HG03097 (cell line): ENCODE results near the gene IER2.
A peak's percentile ranks its signal among the peaks of the same experiment; 100 is the strongest.
"Not testable (repeated sequence)": the region's sequence is repeated elsewhere in the genome, so short reads cannot be mapped to it uniquely, and the experiment has no call there.

Source experiments
- ATAC-seq: cut with Tn5 transposase; IDR thresholded peaks from one replicate; pipeline ENCODE4 v1.9.1; 2021; ENCODE audit not compliant: unreplicated experiment, low FRiP score

IER2 gene

DNA sequence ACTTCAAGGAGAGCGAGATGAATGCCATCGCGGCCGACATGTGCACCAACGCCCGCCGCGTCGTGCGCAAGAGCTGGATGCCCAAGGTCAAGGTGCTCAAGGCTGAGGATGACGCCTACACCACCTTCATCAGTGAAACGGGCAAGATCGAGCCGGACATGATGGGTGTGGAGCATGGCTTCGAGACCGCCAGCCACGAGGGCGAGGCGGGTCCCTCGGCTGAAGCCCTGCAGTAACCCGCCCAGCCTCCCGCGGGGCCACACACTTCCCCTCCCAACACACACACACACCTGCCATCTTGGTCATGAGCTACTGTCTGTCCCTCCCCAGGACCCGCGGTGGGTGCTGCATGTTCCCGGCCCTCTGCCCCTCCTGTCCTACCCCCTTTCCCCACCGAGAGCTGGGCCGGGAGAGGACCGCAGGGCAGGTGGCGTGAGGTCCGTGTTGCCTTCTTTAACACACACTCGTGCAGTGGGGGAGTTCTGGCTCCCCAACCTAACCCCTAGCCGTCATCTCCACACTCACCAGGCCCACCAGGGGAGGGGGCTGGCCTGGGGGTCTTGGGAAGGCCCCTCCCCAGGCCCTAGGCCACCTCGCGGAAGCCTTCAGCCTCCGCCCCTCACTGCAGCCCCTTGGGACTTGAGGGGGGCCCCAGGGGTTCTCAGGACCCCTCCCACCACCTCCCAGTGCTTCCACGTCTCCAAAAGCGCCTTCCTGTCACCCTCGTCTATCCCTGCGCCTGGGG, 11.9 kb upstream of the IER2 start:
- no peak for ATAC-seq

DNA sequence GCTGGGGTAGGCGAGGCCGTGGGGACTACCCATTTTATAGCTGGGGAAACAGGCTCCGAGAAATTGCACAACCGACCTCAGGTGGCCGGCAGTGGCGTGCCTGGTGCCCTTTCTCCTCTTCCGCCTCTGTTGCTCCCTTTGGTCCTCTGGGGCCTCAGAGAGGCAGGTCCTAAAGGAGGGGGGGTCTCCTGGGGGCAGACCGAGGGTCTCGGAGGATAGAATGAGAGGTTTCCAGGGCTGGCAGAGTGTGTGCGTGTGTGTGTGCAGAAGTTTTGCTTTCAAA, 11.4 kb upstream of the IER2 start:
- ATAC-seq, result no peak

DNA sequence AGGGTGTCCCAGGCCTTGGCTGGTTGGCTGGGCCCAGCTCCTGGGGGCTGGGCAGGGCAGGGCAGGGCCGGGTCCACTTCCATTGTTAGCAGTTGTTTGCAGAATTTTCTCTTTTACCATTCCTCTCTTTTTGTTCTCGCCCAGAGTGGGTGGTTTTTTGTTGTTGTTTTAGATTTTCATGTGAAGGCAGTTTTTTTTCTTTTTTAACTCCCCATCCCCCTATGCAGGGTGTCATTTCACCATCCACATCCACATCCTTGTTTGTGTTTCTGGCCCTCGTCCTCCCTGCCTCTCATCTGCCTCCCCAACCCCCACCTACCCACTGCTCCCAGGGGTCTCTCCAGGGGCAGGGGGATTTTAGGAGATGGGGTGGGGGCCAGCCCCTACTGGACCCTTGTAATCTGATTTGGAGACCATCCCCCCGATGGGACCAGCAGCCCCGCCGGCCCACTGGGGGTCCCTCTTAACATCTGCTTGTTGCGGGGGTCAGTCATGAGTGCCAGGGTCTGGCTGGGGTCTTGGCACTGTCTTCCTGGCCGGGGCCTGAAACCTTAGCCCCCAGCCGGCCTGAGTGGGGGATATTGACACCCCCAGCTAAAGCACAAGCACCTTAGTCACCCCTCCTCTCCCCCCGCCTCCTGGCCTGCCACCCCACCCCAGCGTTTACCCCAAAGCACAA, 10.4 kb upstream of the IER2 start:
- no peak for ATAC-seq

DNA sequence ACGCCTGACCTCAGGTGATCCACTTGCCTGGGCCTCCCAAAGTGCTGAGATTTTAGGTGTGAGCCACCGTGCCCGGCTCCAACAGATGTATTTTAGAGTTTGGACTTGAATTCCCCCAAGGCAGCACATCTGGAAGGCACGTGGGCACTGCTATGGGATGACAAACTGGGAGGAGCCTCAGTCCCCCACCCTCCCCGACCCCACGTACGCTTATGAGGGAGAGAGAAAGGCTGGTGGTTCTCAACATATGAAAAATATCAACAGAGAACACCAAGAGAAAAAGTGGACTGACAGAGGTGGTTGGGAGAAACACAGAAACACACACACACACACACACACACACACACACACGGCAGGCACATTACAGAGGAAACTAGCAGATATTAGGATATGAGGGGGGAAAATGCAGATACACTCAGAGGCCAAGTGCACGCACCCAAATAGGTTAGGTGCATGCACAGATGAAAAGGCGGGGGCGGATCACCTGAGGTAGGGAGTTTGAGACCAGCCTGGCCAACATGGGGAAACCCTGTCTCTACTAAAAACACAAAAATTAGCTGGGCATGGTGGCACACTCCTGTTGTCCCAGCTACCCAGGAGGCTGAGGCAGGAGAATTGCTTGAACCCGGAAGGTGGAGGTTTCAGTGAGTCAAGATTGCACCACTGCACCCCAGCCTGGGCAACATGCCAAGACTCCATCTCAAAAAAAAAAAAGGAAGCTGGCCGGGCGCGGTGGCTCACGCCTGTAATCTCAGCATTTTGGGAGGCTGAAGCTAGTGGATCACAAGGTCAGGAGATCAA, 3.2 kb upstream of the IER2 start:
- ATAC-seq, result no peak

DNA sequence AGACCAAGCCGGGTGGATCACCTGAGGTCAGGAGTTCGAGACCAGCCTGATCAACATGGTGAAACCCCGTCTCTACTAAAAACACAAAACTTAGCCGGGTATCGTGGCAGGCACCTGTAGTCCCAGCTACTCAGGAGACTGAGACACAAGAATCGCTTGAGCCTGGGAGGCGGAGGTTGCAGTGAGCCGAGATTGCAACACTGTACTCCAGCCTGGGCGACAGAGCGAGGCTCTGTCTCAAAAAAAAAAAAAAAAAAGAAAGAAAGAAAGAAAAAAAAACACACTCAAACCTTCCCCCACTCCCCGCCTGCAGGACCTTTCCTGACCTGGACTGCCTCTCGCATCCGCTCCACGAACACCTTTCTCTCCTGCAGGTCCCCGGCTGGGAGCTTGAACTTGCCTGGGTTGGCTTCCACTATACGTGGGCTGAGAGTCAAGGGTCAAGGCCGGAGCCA, 1.0 kb upstream of the IER2 start:
- not testable (repeated sequence) for ATAC-seq

DNA sequence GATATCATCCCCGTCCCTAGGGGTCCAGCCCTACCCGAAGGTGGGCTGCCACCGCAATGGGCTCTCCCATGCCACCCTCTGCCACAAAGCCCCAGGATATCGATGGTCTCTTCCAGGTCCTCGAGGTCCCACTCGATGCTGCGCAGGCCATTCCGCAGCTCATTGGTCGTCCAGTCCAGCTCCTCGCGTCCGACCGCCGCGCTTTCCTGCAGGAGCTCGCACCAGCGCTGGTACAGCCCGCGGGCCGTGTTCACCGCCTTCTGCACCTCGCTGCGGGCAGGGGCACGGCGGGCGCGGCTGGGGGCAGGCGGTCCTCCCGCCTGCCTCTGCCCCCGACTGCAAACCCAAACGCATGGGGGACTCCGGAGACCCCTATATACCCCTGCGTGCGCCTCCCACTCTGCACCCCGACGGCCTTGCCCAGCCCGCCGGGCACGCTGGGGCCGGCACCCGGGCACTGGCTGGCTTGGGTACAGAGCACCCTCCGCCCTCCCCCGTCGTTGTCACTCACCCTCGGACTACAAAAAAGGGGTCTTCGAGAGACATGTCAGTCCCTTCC, 504 bp upstream of the IER2 start:
- peak; percentile 0 for ATAC-seq

DNA sequence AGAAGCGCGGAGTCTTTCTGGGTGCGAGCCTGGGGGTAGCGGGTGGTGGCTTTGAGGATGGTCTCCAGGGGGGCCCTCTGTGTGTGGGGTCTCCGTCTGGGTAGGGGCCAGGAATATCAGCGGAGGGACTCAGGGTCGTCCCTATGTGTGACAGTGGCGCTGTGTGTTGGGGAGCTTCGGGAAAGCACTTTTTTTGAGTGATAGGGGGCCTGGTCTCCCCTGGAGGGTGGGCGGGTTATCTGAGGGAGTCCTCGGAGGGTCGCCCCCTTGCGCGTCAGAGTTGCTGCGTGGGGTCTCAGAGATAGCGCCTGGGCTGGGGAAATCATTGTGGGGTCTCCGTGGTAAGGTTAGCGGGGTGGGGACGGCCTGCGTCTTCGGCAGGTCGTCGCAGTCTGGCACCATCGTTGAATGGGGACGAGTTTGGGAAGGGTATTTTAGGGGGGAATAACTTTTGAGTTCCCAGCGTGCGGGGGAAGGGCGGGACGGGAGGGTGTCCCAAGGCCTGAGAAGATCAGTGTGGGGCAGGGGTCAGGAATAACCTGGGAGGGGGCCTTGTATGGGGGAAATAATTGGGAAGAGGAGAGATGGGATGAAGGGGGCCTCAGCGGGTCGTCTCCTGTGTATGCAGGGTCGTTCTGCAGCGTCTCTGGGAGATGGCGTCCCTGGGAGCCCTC, 857 bp downstream of the IER2 start:
- no peak for ATAC-seq

DNA sequence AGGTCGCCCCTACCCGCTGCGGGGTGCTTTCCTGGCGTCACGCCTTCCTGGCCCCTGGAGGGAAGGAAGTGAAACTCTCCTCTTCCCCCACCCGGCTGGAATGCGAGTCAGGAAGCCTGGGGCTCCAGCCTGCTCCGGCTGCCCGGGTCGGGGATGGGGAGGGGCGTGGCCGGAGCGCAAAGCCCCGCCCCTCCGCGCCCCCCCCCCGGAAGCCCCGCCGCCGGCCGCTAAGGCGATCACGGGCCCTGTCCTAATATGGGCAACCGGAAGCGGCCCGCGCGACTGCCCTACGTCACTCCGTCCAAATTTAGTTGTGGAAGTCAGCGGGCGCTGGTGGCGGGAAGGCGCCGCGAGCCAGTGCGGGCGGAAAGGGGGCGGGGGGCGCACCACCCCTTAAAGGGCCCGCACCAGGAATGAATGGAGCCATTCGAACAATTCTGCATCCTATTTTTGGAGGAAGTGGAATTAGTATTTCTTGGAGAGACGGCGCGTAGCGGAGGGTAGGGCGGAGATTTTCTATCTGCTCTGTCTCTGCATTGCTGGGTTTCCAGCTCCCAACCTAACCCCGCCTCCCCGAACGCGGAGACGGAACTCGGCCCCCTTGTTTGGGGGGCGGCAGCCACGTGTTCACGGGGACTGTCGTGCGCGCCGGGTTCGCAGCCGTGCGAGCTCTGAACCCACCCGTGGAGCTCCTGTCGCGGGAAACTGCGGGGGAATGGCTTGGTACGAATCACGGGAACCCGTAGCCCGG, 1.6 kb downstream of the IER2 start:
- ATAC-seq, result peak; percentile 38

DNA sequence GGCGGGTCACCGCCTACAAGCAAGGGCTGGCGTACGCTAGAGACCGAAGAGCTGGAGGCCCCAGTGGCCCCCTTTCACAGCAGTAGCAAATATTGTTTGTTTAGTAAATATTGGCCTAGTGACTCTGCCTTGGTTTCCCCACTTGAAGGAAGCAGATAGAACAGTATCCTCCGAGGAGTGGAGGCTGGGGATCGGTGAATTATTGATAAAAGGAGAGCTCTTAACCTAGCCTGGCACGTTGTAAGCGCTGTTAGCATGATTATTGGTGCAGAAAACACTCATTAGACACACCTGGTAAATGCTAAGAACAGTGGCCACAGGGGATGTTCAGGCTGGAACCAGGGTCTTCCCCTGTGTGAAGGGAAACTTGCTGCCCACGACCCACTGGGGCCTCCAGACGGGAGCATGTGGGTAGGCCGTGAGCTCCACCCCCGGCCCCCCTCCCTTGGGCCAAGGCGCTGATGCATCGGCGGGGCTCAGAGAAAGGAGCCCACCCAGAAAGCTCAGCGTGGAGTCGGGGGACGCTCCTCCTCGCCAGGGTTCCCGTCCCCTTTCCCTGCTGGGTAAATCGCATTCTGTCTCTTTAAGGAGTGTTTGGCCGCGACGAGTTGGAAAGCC, 2.3 kb downstream of the IER2 start:
- ATAC-seq, result peak; percentile 4

DNA sequence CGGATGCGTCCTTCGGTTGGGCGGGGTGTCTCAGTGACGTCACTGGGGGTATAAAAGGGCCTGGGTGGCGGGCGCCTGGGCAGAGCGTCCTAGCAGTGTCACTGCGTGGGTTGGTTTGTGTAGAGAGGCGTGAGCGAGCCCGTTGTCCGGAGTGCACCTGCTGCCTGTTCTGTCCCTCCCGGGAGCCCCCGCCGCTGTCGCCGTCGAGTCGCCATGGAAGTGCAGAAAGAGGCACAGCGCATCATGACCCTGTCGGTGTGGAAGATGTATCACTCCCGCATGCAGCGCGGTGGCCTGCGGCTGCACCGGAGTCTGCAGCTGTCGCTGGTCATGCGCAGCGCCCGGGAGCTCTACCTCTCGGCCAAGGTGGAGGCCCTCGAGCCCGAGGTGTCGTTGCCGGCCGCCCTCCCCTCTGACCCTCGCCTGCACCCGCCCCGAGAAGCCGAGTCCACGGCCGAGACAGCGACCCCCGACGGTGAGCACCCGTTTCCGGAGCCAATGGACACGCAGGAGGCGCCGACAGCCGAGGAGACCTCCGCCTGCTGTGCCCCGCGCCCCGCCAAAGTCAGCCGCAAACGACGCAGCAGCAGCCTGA, 2.9 kb downstream of the IER2 start:
- ATAC-seq, result peak; percentile 25

DNA sequence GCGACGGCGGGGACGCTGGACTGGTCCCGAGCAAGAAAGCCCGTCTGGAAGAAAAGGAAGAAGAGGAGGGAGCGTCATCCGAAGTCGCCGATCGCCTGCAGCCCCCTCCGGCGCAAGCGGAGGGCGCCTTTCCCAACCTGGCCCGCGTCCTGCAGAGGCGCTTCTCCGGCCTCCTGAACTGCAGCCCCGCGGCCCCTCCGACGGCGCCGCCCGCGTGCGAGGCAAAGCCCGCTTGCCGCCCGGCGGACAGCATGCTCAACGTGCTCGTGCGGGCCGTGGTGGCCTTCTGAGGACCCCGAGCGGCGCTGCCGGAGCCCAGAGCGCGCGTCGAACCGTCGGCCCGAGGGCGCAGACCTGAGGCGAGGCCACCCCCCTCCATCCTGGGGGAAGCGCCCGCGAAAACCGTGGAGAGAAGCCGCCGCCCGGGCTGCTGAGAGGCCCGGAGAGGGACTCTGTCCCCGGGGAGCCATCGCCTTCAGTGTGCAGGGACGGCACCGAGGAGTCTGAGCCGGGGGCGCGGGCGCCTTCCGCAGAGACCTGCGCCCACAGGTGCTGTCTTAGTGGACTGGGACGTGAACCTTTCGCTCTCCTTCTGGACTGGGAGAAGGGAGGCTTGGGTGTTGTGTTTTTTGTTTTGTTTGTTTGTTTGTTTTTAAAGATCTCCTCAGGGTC, 3.5 kb downstream of the IER2 start:
- ATAC-seq, result no peak

DNA sequence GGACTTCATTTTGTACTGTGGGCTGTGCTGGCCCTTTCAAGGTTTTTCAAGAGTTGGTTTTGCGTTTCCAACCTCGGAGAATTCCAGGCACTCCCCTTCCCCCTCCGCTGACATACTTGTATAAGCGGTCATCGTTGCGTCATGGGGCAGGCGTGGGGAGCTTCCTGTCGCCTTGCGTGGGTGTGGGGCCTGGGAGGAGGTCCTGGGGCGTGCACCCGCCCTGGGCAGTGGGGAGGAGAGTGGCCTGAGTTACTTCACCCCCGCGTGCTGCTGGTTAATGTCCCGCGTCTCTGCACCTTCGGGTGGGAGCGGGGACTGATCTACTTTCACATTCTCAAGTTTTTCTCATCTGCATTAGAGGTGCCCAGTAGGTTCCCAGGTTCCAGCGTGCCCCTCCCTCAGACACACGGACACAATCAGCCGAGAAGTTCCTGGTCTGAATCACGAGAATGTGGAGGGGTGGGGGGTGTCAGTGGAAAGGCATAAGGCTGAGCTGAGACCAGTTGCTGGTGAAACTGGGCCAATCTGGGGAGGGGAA, 4.1 kb downstream of the IER2 start:
- no peak for ATAC-seq

DNA sequence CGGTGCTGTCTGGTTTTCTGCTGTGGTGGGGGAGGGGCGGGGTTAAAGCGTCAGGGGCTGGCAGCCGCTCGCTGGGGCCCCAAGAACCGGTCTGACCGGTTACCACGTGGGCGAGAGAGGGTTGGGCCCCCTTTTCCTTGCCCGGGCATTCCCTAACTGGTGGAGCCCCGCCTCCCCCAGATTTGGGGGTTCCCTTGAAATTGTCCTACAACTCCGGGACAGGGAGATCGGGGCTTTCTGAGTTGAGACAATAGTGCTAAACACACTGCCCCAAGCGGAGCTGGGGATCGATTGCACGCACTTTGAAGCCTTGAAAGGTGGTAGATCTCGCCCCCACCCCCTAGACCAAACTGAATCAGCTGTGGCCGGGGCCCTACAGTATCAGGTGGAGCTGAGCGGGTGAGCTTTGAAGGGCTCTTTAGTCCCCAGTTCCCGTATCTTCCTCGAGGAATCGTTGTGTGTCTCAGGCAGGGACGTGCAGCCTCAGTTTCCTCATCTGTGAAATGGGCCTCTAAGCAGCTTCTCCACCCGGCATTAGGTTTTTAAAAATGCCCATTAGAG, 4.8 kb downstream of the IER2 start:
- ATAC-seq, result no peak

DNA sequence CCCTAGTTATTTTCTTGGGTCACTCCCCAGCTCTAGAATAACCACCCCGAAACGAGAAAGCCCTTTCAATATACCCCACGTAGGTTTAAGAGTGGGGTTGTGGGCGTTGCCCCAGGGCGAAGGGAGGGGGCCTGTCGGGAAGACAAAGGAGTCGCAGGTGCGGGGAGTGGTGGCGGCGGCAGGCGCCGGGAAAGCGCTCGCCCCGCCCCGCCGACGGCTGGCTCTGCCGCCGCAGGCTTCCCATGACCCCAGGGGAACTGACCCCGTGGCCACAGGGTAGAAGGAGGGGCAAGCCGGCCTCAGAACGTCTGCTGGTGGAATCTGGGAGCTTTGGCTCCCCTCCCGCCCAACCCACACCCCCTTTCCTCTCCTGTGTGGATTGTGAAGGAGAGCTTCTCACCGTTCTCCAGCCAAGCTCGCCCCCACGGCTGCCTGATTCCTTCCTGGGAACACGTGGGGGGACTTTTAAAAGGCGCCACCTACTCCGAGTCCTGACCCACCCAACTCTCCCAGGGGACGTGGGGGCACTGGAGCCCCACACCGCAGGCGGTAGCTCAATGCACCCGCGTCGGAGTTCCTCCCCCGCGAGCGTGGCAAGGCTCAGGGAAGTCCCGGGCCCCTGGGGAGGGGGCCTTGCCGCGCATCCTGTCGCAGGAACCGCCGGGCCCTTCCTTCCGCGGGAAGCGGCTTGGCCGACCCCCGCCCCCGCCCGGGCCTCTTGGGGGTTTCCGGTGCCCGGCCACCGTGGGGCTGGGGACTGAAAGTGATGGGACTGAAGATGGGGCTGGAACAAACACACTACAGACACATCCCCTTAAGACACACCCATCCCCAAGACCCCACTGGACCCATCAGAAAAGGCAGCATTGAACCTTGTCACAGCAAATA, 5.5 kb downstream of the IER2 start:
- peak; percentile 21 for ATAC-seq

DNA sequence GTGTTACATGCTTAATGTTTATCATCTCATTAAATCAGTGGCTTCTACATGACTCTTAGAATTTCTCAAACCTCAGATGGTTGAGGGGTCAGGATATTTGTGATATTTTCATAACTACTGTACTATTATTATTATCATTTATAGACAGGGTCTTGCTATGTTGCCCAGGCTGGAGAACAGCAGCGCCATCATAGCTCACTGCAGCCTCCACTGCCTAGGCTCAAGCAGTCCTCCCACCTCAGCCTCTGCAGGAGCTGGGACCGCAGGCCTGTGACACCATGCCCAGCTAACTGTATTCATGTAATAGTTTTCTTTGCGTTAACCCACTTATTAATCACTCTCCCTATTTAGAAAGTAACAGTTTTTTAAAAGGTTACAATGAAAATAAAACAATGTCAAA, 9.5 kb downstream of the IER2 start:
- ATAC-seq, result no peak

DNA sequence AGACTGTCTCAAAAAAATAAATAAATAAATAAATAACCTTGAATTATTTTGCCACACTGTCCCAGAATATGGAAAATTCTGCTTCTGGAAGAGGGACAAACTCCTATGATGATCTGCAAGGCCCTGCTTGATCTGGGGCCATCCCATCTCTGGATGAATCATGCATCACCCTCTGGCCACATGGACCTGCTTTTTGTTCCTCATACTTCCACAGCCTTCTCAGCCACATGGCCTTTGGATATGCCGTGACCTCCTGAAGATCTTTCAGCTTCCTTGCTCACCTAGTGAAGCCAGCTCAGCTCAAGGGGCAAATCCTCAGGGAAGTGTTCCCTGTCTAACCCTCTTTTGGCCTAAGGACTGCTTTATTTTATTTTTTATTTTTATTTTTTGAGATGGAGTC, 10.3 kb downstream of the IER2 start:
- no peak for ATAC-seq
